ENCODE data around the gene MAD1L1. TPM values are rescaled to one million over a fixed set of nuclear protein-coding genes. Genes with fewer than 3 reads are reported as not detected.

The MAD1L1 gene
- polyA plus RNA-seq, 3 donors from 2014 or later = 85.0 to 166 (median 97.0) TPM

DNA sequence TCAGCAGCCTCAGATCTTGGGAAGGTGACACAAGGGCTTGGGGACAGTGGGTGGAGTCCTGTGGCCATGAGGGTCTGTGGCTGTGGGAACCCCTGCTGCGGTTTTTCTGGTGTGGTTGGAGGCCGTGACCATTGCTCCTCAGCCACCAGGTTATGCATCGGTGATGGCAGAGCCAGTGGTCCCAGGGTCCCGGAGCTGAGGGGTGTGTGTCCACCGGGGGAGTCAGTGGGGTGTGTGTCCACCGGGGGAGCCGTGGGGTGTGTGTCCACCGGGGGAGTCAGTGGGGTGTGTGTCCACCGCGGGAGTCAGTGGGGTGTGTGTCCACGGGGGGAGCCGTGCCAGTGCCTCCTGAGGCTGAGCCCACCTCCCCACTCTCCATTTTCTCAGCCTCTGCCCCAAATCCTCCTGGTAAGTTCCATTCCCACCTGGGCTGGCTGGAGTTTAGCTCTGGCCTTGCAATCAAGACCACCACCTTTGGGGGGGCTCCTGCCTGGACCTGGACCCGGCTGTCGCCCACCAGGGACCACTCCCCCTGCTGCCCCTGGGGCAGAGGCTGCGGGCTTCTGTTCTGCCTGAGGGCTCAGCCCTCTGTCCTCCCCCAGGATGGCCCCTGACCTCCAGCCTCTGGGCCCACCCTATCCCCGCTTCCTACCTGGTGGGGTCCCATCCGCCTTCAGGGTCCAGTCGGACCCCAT, 419.2 kb downstream of the MAD1L1 start:
- Mint-ChIP-seq H3K9me3 (no peaks in the 10 kb centered on the region), H3K36me3 (peaks cover 0 to 3% (median 0%) of the 10 kb centered on the region in 3 donors), H3K27ac (no peak overlapping the region), H3K27me3 (ENCODE audit: low read depth in 3 of 3) (peaks cover 0 to 2% (median 0%) of the 10 kb centered on the region in 3 donors), H3K4me1 (peaks cover 2 to 8% of the 10 kb centered on the region in 2 donors), H3K4me3 (no peak overlapping the region)
- no peak for DNase-seq

DNA sequence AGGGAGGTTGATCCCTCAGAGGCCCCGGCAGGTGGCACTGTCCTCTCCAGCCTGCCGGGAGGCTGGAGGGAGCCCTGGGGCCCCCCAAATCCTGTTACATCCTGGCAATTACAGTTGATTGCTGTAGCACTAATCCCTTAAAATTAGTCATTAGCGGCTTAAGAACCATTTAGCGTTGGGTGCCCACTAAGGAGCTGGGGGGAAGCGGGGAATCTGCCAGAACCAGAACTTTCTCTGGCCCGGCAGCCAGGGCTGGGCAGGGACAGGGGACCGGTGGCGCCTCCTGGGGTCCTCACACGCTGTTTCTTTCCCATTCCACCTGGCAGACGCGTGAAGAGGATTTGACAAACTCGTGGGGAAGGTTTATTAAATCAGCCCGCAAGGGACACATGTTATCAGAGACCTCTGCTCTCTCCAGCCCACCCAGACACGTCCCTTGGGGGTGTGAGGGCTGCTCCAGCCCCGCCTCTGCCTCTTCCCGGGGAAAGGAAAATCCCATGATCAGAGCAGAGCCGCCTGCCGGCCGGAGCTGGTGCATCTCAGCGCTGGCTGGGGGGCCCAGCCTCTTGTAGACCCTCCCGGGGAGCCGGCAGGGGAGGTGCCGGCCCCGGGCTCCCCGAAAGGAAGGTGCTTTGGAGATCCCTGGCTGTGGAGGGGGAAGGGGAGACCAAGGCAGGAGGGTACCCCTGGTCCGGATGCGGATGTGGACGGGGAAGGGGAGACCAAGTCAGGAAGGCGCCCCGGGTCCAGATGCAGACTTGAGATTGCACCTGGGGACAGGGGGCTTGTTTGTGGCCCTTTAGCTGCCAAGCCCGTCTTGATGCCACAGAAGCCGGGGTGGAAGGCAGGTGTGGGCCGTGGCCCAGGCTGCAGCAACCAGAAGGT, 420.0 kb downstream of the MAD1L1 start:
- H3K36me3 Mint-ChIP-seq = peaks cover 0 to 3% (median 0%) of the 10 kb centered on the region in 3 donors
- H3K4me1 Mint-ChIP-seq = peaks cover 0 to 5% of the 10 kb centered on the region in 2 donors
- H3K4me3 Mint-ChIP-seq = no peak overlapping the region
- H3K9me3 Mint-ChIP-seq = no peaks in the 10 kb centered on the region
- no peak overlapping the region for H3K27ac Mint-ChIP-seq
- DNase-seq = peak in 1 of 3 donors; percentile 12
- H3K27me3 Mint-ChIP-seq (ENCODE audit: low read depth in 3 of 3) = peaks cover 0 to 4% (median 4%) of the 10 kb centered on the region in 3 donors

DNA sequence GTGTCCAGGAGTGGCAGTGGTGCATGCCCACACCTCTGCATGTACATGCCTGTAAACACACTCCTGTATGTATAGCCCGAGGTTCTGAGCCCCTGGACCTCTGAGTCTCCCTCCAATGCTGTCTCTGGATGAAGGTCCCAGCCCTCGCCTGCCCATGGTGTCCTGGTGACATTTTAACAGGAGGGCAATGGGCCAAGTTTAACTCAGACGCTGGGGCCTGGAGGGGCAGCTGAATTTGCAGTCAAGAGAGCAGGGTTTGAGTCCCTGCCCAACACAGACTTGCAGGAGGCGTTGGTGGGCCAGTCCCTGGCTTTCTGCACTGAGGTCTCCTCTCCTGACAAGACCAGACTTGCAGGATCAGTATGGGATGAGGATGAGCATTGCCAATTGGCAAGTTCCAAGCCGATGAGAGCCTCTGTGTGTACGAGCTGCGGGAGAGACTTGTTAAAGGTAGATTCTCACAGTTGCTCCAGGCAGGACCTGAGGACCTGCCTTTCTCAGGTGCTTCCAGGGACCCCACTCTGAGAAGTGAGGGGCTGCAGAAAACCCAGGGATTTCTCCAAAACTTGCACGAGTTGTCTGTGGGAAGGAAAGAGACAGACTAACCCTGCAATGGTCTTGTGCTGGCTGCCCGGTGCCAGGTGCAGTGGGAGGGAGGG, 420.8 kb downstream of the MAD1L1 start:
- no peak for DNase-seq
- Mint-ChIP-seq H3K36me3 (peaks cover 0 to 3% (median 0%) of the 10 kb centered on the region in 3 donors), H3K4me1 (peaks cover 0 to 5% of the 10 kb centered on the region in 2 donors), H3K27ac (no peak overlapping the region), H3K9me3 (no peaks in the 10 kb centered on the region), H3K4me3 (no peak overlapping the region), H3K27me3 (ENCODE audit: low read depth in 3 of 3) (peaks cover 0 to 4% (median 4%) of the 10 kb centered on the region in 3 donors)

DNA sequence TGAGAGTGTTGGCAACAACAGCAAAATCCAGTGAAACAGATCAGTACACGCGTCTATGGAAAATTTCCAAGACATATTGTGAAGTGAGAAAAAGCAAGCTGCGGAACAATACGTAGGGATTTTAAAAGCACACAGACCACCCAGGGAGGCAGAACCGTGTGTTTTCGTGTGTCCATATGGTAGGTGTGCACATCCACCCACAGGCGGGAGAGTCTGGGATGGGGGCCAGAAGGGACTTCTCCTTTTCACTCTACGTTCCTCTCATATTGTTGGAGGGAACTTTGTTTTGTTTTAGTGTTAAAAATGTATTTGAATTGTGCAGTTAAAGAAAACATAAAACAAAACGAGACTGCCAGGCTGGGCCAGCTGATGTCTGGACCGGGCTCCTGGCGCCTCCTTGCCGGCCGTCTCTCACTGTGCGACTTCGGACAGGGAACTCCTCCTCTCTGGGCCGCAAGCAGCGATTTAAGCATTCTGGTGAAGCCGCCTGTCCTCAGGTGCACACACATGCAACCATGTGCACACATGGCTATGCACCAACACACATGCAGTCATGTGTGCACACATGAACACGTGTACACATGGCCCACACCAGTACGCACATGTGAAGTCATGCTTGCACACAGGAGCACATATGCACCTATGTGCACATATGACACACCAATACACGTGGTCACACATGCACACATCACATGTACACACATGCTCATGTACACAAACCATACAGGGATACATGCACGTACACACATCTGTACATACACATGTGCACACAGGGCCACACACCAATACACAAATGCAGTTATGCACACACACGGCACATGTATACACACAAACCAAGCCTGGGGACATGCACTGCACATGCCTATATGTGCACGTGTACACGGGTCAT, 421.5 kb downstream of the MAD1L1 start:
- DNase-seq = no peak
- peaks cover 0 to 3% of the 10 kb centered on the region in 2 donors for H3K4me1 Mint-ChIP-seq
- H3K27ac Mint-ChIP-seq = no peak overlapping the region
- peaks cover 0 to 3% (median 0%) of the 10 kb centered on the region in 3 donors for H3K36me3 Mint-ChIP-seq
- no peak overlapping the region for H3K4me3 Mint-ChIP-seq
- peaks cover 0 to 4% (median 4%) of the 10 kb centered on the region in 3 donors for H3K27me3 Mint-ChIP-seq (ENCODE audit: low read depth in 3 of 3)
- H3K9me3 Mint-ChIP-seq = no peaks in the 10 kb centered on the region

DNA sequence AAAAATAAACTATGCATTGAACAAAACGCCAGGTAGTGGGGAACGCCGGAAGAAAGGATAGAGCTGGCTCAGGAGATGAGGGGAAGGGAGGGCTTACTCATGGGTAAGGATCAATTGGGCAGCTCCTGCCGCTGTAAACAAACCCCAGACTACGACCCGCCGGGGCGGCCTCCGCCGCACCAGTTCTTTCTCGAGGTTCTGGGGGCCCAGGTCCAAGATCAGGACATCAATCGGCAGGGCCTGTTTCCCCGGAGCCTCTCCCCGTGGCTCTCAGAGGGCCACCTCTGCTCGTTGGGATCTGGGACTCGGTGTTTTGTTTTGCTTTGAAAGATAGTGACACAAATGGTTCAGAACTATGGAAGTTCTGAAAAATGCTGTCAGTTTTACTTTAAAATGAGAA, 422.2 kb downstream of the MAD1L1 start:
- H3K4me1 Mint-ChIP-seq = peaks cover 0 to 3% of the 10 kb centered on the region in 2 donors
- DNase-seq = no peak
- H3K9me3 Mint-ChIP-seq = no peaks in the 10 kb centered on the region
- no peak overlapping the region for H3K27ac Mint-ChIP-seq
- H3K4me3 Mint-ChIP-seq = no peak overlapping the region
- H3K27me3 Mint-ChIP-seq (ENCODE audit: low read depth in 3 of 3) = peaks cover 0 to 4% (median 4%) of the 10 kb centered on the region in 3 donors
- peaks cover 0 to 3% (median 0%) of the 10 kb centered on the region in 3 donors for H3K36me3 Mint-ChIP-seq

DNA sequence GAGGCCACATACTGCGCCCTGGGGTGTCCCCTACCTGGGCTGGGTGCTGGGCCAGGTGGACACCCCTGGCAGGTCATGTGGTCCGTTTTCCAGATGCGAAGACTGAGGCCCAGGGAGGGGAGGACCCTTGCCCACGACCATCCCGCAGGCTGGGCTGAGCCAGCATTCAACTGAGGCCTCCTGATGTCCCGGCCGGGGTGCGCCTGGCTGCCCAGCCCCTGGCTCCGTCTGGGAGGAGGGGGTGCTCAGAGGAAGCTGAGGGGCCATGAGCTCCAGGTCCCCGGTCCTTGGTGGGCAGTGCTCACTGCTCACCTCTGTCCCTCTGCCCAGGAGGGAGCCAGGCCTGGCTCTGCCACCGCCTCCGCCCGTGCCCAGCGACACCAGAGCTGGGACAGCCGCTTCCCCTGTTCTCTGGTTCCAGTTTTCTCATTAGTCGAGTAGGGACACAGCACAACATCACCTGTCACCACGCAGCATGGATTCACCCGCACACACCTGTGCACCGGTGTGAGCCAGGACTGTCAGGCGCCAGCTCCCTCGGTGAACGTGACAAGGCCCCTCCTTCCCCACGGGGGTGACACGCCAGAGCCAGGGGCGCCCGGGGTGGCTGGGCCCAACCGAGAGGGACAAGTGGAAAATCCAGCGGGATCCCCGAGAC, 423.0 kb downstream of the MAD1L1 start:
- DNase-seq = no peak
- Mint-ChIP-seq H3K4me1 (peaks cover 0 to 3% of the 10 kb centered on the region in 2 donors), H3K9me3 (no peaks in the 10 kb centered on the region), H3K27ac (no peak overlapping the region), H3K36me3 (peaks cover 0 to 3% (median 0%) of the 10 kb centered on the region in 3 donors), H3K4me3 (no peak overlapping the region), H3K27me3 (ENCODE audit: low read depth in 3 of 3) (peaks cover 0 to 4% (median 4%) of the 10 kb centered on the region in 3 donors)

DNA sequence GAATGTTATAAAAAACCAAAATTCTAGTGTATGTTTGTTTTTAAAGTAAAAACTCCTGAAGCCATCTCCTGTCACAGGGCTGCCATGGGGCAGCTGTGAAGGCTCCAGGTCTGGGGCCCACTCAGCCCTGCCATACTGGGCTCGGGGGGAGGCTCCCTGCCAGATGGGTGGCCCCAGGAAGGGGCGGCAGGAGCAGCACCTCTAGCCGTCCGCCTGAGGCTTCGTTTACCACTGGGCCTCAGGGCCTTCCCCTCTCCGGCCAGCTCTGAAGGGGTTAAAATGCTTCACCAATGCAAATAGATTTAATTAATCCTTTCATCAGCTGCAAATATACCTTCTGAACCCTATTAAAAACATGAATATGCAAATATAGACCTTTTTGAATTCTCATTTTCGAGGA, 423.7 kb downstream of the MAD1L1 start:
- DNase-seq = no peak
- no peak overlapping the region for H3K27ac Mint-ChIP-seq
- H3K4me3 Mint-ChIP-seq = no peak overlapping the region
- no peaks in the 10 kb centered on the region for H3K9me3 Mint-ChIP-seq
- no peaks in the 10 kb centered on the region for H3K4me1 Mint-ChIP-seq
- H3K27me3 Mint-ChIP-seq (ENCODE audit: low read depth in 3 of 3) = peaks cover 0 to 4% (median 4%) of the 10 kb centered on the region in 3 donors
- peaks cover 0 to 3% (median 0%) of the 10 kb centered on the region in 3 donors for H3K36me3 Mint-ChIP-seq

DNA sequence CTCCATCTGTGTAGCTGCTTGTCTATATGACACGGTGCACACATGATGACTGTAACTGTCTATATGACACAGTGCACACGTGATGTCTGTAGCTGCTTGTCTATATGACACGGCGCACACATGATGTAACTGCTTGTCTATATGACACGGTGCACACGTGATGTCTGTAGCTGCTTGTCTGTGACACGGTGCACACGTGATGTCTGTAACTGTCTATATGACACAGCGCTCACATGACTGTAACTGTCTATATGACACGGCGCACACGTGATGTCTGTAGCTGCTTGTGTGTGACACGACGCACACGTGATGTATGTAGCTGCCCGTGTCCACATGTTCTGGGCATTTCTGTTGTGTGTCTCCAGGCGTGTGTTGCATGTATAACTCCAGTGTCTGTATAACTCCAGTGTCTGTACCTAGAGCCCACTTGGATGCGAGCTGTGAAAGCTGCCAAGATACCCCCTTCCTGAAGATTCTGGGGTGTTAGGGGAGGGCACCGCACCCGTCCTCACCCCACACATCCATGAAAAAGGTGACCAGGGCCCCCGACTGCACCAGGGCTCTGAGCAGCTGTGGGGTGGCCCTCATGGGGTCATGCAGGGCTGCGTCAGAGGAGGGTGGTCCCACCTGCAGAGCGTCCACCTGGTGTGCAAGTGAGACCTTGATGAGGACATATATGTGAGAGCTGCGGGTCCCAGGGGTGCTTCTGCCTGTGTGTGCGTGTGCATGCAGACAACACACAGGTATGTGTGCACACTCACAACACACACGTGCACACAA, 424.7 kb downstream of the MAD1L1 start:
- Mint-ChIP-seq H3K9me3 (no peaks in the 10 kb centered on the region), H3K27ac (no peak overlapping the region), H3K36me3 (peaks cover 0 to 3% (median 0%) of the 10 kb centered on the region in 3 donors), H3K4me3 (no peak overlapping the region), H3K4me1 (no peaks in the 10 kb centered on the region), H3K27me3 (ENCODE audit: low read depth in 3 of 3) (peaks cover 0 to 7% (median 2%) of the 10 kb centered on the region in 3 donors)
- no peak for DNase-seq

DNA sequence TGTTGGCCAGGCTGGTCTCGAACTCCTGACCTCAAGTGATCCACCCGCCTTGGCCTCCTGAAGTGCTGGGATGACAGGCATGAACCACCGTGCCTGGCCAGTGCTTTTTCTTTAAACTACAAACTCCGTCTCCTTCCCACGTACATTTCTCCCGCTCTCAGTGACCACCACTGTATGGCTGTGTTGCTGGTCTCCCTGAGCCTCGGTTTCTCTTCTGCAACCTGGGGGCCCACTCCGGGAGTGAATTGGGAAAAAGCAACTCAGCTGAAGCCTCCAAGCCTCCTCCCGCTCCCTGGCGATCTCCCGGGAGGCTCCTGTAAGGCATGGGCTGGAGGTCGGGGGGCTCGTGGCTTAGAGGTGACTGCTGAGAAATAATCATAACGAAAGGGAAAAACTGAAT, 426.4 kb downstream of the MAD1L1 start:
- H3K4me1 Mint-ChIP-seq = no peaks in the 10 kb centered on the region
- no peak overlapping the region for H3K27ac Mint-ChIP-seq
- H3K9me3 Mint-ChIP-seq = no peaks in the 10 kb centered on the region
- H3K36me3 Mint-ChIP-seq = peaks cover 0 to under 1% (median 0%) of the 10 kb centered on the region in 3 donors
- DNase-seq = no peak
- no peak overlapping the region for H3K4me3 Mint-ChIP-seq
- H3K27me3 Mint-ChIP-seq (ENCODE audit: low read depth in 3 of 3) = peaks cover 2 to 7% (median 6%) of the 10 kb centered on the region in 3 donors

DNA sequence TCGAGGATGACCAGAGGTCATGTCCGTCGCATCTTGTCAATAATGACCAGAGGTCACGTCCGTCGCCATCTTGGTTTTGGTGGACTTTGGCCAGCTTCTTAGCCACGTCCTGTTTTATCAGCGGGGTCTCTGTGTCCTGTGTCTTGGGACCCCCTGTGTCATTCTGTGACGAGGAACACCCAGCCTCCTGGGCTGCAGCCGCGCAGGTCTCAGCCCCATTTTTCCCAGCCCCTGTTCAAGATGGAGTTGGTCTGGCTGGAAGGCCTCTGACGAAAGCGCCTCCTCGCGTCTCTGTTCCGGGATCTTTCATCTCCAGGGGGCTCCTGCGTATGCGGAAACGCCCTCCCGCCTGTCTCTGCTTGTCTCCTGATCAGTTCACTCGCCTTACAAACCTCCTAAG, 428.4 kb downstream of the MAD1L1 start:
- H3K27ac Mint-ChIP-seq = no peak overlapping the region
- no peaks in the 10 kb centered on the region for H3K9me3 Mint-ChIP-seq
- H3K4me1 Mint-ChIP-seq = no peaks in the 10 kb centered on the region
- peaks cover 4 to 7% (median 6%) of the 10 kb centered on the region in 3 donors for H3K27me3 Mint-ChIP-seq (ENCODE audit: low read depth in 3 of 3)
- no peak overlapping the region for H3K4me3 Mint-ChIP-seq
- no peaks in the 10 kb centered on the region for H3K36me3 Mint-ChIP-seq
- DNase-seq = no peak

DNA sequence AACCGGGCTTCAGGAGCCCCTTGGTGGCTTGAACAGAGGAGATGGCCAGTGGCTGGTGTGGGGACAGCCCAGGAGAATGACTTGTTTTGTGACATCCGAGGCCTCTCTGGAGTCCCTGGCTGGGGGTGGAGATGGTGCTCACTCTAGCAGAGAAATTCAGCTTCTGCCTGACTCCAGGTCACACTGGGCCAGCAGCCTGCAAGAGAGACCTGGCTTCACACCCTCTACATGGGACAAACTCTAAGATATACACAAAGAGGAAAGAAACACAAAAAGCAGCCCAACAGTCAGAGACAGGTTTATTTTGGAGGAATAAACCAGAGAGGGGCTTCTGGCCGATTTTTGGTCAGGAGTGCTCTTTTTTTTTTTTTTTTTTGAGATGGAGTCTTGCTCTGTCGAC, 429.8 kb downstream of the MAD1L1 start:
- no peak overlapping the region for H3K27ac Mint-ChIP-seq
- peaks cover 3 to 5% (median 4%) of the 10 kb centered on the region in 3 donors for H3K27me3 Mint-ChIP-seq (ENCODE audit: low read depth in 3 of 3)
- DNase-seq = no peak
- no peaks in the 10 kb centered on the region for H3K9me3 Mint-ChIP-seq
- H3K4me3 Mint-ChIP-seq = no peak overlapping the region
- no peaks in the 10 kb centered on the region for H3K4me1 Mint-ChIP-seq
- no peaks in the 10 kb centered on the region for H3K36me3 Mint-ChIP-seq

DNA sequence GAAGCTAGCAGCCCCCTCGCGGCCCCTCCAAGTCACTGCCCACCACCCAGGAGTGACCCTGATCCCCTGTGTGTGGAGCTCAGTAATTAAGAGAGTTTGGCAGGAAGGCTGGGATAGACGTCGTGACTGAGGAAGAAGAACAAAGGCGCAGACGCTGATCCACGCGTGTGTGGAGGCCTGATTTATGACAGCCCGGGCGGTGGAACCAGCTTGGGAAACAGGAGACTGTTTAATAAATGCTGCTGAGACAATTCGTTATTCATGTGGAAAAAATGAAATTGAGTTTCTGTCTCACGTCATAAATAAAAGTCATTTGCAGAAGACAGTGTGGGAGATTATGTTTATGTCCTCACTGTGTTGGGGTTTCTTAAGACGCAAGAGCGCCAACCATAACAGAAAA, 431.8 kb downstream of the MAD1L1 start:
- no peak overlapping the region for H3K4me3 Mint-ChIP-seq
- peaks cover 4 to 7% (median 5%) of the 10 kb centered on the region in 3 donors for H3K27me3 Mint-ChIP-seq (ENCODE audit: low read depth in 3 of 3)
- H3K4me1 Mint-ChIP-seq = no peaks in the 10 kb centered on the region
- no peak for DNase-seq
- peaks cover 0 to 4% (median 3%) of the 10 kb centered on the region in 6 donors for H3K9me3 Mint-ChIP-seq
- H3K36me3 Mint-ChIP-seq = peaks cover 0 to 5% (median 1%) of the 10 kb centered on the region in 3 donors
- H3K27ac Mint-ChIP-seq = no peak overlapping the region
